Memory B cell (primary cell): ENCODE results near the gene SP140L.
"Not testable (repeated sequence)": the region's sequence is repeated elsewhere in the genome, so short reads cannot be mapped to it uniquely, and the experiment has no call there.

Source experiments
- ATAC-seq: fragments of 150-1000 bp; cut with Tn5 transposase; 2 replicates; pipeline ENCODE4 v1.10.0; 2021; ENCODE audit warnings: low read depth, mild to moderate bottlenecking, moderate library complexity
- DNase-seq, 2 donors: peaks; one replicate each; pipeline ENCODE4 v3.0.0; 2022; ENCODE audit warnings: low spot score in 2 of 2
- H3K27ac Mint-ChIP-seq: one replicate; pipeline ENCODE4 v1.8.0; 2022; ENCODE audit warnings: mild to moderate bottlenecking, moderate library complexity, mixed read lengths
- H3K27me3 Mint-ChIP-seq: one replicate; pipeline ENCODE4 v1.8.0; 2022; ENCODE audit warnings: mixed read lengths
- H3K36me3 Mint-ChIP-seq: one replicate; pipeline ENCODE4 v1.8.0; 2022; ENCODE audit warnings: mild to moderate bottlenecking, mixed read lengths
- H3K4me1 Mint-ChIP-seq: one replicate; pipeline ENCODE4 v1.8.0; 2022; ENCODE audit warnings: mixed read lengths
- H3K4me3 Mint-ChIP-seq: one replicate; pipeline ENCODE4 v1.8.0; 2022; ENCODE audit warnings: mild to moderate bottlenecking, moderate library complexity, mixed read lengths
- H3K9me3 Mint-ChIP-seq: one replicate; pipeline ENCODE4 v1.8.0; 2022; ENCODE audit warnings: mixed read lengths

The SP140L gene

DNA sequence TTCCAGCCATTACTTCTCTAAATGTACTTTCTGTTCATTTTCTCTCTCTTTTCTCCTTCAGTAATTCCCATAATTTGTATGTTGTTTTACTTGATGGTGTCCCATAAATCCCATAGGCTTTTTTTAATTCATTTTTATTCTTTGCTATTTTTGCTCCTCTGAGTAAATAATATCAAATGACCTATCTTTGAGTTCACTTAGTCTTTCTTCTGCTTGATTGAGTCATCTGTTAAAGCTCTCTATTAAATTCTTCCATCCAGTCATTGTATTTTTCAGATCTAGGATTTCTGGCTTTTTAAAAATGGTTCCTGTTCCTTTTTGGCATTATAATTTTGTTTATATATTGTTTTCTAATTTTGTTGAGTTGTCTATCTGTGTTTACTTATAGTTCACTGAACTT, 102.5 kb downstream of the SP140L start:
- no peak for ATAC-seq
- Mint-ChIP-seq H3K27me3 (no peaks in the 10 kb centered on the region), H3K27ac (peak overlapping the region; percentile 43), H3K36me3 (peaks cover 49% of the 10 kb centered on the region), H3K4me3 (no peak overlapping the region), H3K9me3 (peaks cover 5% of the 10 kb centered on the region), H3K4me1 (peaks cover 58% of the 10 kb centered on the region)
- DNase-seq, result no peak

DNA sequence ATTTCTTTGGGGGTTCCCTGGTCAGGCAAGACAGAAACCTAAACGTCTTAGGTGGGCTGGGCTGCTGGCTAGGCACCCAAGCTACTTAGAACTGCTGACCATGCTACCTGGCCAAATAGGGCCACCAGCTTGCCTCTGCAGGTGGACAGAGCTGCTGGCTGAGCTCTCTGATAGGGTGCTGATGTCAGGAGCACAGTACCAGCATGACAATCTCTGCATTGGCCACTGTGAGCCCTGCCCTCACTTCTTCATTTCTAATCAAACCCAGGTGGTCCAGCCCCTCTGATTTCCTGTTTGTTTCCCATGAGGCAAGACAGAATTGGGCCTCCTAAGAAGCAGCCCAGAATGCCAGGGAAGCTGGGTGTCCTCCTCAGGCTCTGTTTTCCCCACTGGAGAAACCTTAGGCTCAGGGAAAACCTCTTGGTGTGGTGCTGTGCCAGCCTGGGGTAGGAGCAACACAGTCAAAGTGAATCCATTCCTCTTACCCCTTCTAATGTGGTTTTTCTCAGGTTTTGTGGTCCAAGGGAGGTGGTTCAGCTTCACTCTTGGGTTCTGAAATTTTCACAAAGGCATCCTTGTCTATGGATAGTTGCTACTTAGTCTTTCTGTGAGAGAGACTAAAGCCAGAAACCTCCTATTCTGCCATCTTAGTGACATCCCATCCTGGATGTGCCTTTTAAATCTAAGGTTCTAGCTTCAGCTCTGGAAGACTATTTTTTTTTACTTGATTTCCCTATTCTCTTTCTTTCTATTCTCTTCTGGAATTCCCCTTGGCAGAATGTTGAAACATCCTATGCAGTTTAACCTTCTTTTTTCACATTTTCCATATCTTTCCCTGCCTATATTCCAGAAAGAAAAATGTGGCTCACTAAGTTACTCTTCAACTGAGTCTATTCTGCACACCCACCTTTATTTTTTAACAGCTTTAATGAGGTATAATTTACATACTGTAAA, 104.2 kb downstream of the SP140L start:
- Mint-ChIP-seq H3K36me3 (peaks cover 47% of the 10 kb centered on the region), H3K4me3 (peak overlapping the region; percentile 34), H3K27ac (peak overlapping the region; percentile 36), H3K27me3 (no peaks in the 10 kb centered on the region), H3K9me3 (peaks cover 5% of the 10 kb centered on the region), H3K4me1 (peaks cover 51% of the 10 kb centered on the region)
- DNase-seq, result no peak
- peak; percentile 82 for ATAC-seq

GRCh38 chr2:230434677-230435324, 107.8 kb downstream of the SP140L start:
- H3K36me3 Mint-ChIP-seq, result peaks cover 52% of the 10 kb centered on the region
- peaks cover 2% of the 10 kb centered on the region for H3K9me3 Mint-ChIP-seq
- H3K27me3 Mint-ChIP-seq, result no peaks in the 10 kb centered on the region
- H3K4me3 Mint-ChIP-seq, result peak overlapping the region; percentile 6
- H3K4me1 Mint-ChIP-seq, result peaks cover 44% of the 10 kb centered on the region
- peak overlapping the region; percentile 75 for H3K27ac Mint-ChIP-seq
- ATAC-seq (peak; percentile 16), DNase-seq (no peak)

- Mint-ChIP-seq H3K4me3 (no peak overlapping the region), H3K27ac (peak overlapping the region; percentile 75), H3K27me3 (no peaks in the 10 kb centered on the region), H3K4me1 (peaks cover 42% of the 10 kb centered on the region), H3K9me3 (peaks cover 2% of the 10 kb centered on the region), H3K36me3 (peaks cover 49% of the 10 kb centered on the region)
- DNase-seq, result no peak
- no peak for ATAC-seq
Measured at GRCh38 chr2:230435431-230435830, 108.4 kb downstream of the SP140L start.

GRCh38 chr2:230439121-230439520, 112.1 kb downstream of the SP140L start:
- DNase-seq, H3K9me3 Mint-ChIP-seq, ATAC-seq, H3K27me3 Mint-ChIP-seq: not testable (repeated sequence)
- H3K4me3 Mint-ChIP-seq, result peak overlapping the region; percentile 59
- H3K36me3 Mint-ChIP-seq, result peaks cover 37% of the 10 kb centered on the region
- H3K27ac Mint-ChIP-seq, result peak overlapping the region; percentile 84
- H3K4me1 Mint-ChIP-seq, result peaks cover 36% of the 10 kb centered on the region

DNA sequence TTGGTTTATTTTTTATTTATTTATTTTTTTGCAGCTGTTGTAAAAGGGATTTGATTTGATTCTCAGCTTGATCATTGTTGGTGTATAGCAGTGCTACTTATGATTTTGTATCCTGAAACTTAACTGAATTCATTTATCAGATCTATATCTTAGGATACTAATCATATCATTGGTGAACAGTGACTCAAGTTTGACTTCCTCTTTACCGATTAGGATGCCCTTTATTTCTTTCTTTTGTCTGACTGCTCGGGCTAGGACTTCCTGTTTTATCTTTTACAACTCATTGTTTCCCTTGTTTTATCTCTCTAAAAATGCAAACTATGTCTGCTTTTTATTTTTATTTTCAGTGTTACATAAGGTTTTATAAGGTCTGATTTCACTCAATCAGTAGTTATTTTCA, 112.6 kb downstream of the SP140L start:
- ATAC-seq (peak; percentile 74), DNase-seq (no peak)
- Mint-ChIP-seq H3K9me3 (peaks cover 2% of the 10 kb centered on the region), H3K36me3 (peaks cover 39% of the 10 kb centered on the region), H3K4me1 (peaks cover 34% of the 10 kb centered on the region), H3K27me3 (no peaks in the 10 kb centered on the region), H3K27ac (peak overlapping the region; percentile 84), H3K4me3 (peak overlapping the region; percentile 59)

GRCh38 chr2:230441227-230441897, 114.4 kb downstream of the SP140L start:
- H3K36me3 Mint-ChIP-seq, result peaks cover 39% of the 10 kb centered on the region
- ATAC-seq (peak; percentile 83), DNase-seq (no peak)
- peaks cover 32% of the 10 kb centered on the region for H3K4me1 Mint-ChIP-seq
- peak overlapping the region; percentile 68 for H3K4me3 Mint-ChIP-seq
- no peaks in the 10 kb centered on the region for H3K27me3 Mint-ChIP-seq
- H3K27ac Mint-ChIP-seq, result peak overlapping the region; percentile 95
- H3K9me3 Mint-ChIP-seq, result peaks cover 1% of the 10 kb centered on the region

DNA sequence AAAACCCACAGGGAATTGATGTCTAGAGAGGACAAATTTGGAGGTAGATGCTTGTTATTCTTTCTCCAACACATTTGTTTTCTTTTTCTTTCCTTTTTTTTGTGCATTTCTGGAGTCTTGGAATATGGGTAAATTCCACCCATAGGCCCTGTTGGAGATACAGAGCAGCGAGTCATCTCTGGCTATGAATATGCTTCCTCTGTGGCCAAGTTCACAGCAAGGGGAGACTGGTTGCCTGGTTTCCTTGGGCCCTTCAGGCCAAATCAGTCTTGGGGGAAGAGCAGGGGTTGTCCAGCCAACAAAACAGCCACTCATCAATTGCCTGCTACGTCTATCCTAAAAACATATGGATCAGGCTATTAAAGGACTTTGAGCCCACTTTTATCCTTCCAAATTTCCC, 116.5 kb downstream of the SP140L start:
- no peak overlapping the region for H3K4me3 Mint-ChIP-seq
- ATAC-seq (no peak), DNase-seq (no peak)
- peaks cover 44% of the 10 kb centered on the region for H3K4me1 Mint-ChIP-seq
- no peaks in the 10 kb centered on the region for H3K27me3 Mint-ChIP-seq
- peak overlapping the region; percentile 99 for H3K27ac Mint-ChIP-seq
- peaks cover 1% of the 10 kb centered on the region for H3K9me3 Mint-ChIP-seq
- peaks cover 43% of the 10 kb centered on the region for H3K36me3 Mint-ChIP-seq

- DNase-seq (no peak), ATAC-seq (no peak)
- Mint-ChIP-seq H3K27ac (peak overlapping the region; percentile 99), H3K4me1 (peaks cover 47% of the 10 kb centered on the region), H3K27me3 (no peaks in the 10 kb centered on the region), H3K36me3 (peaks cover 44% of the 10 kb centered on the region), H3K9me3 (peaks cover 1% of the 10 kb centered on the region), H3K4me3 (no peak overlapping the region)
Measured at GRCh38 chr2:230444832-230445231, 117.8 kb downstream of the SP140L start.

- no peaks in the 10 kb centered on the region for H3K27me3 Mint-ChIP-seq
- ATAC-seq, result no peak
Measured at GRCh38 chr2:230447036-230447435, 120.0 kb downstream of the SP140L start.

GRCh38 chr2:230447455-230448451, 120.8 kb downstream of the SP140L start:
- H3K4me1 Mint-ChIP-seq, result peaks cover 47% of the 10 kb centered on the region
- peaks cover 1% of the 10 kb centered on the region for H3K9me3 Mint-ChIP-seq
- peak; percentile 53 to 75 for DNase-seq
- H3K36me3 Mint-ChIP-seq, result peaks cover 58% of the 10 kb centered on the region
- peak; percentile 86 for ATAC-seq
- no peaks in the 10 kb centered on the region for H3K27me3 Mint-ChIP-seq
- H3K27ac Mint-ChIP-seq, result peak overlapping the region; percentile 99
- H3K4me3 Mint-ChIP-seq, result peak overlapping the region; percentile 68

More at GRCh38 chr2:230447036-230447435, 120.0 kb downstream of the SP140L start:
- Mint-ChIP-seq H3K4me3 (no peak overlapping the region), H3K27ac (peak overlapping the region; percentile 99), H3K9me3 (peaks cover 1% of the 10 kb centered on the region), H3K36me3 (peaks cover 56% of the 10 kb centered on the region), H3K4me1 (peaks cover 47% of the 10 kb centered on the region)
- no peak for DNase-seq

GRCh38 chr2:230449901-230450467, 123.0 kb downstream of the SP140L start:
- peaks cover 53% of the 10 kb centered on the region for H3K4me1 Mint-ChIP-seq
- H3K4me3 Mint-ChIP-seq, result peak overlapping the region; percentile 21
- no peaks in the 10 kb centered on the region for H3K27me3 Mint-ChIP-seq
- H3K36me3 Mint-ChIP-seq, result peaks cover 67% of the 10 kb centered on the region
- peak overlapping the region; percentile 99 for H3K27ac Mint-ChIP-seq
- ATAC-seq (no peak), DNase-seq (no peak)
- H3K9me3 Mint-ChIP-seq, result peaks cover 5% of the 10 kb centered on the region

- Mint-ChIP-seq H3K9me3 (peaks cover 12% of the 10 kb centered on the region), H3K4me1 (peaks cover 64% of the 10 kb centered on the region), H3K27ac (peak overlapping the region; percentile 89), H3K27me3 (no peaks in the 10 kb centered on the region), H3K36me3 (peaks cover 73% of the 10 kb centered on the region), H3K4me3 (no peak overlapping the region)
- no peak for ATAC-seq
- DNase-seq, result no peak
Measured at GRCh38 chr2:230453006-230453405, 126.0 kb downstream of the SP140L start.
